ENCODE results near the gene ZNF366. TPM values are rescaled to one million over a fixed set of nuclear protein-coding genes. Genes with fewer than 3 reads are reported as not detected.

Gene ZNF366
- total and polyA plus RNA-seq, 2 donors = 2.9 to 3.3 TPM

GRCh38 chr5:72537166-72537565 is 30.0 kb upstream of the ZNF366 start:
- 56% methylated on average over 5 of the region's 5 CpGs for WGBS
- no peaks in the 10 kb centered on the region for H3K4me1 ChIP-seq (ENCODE audit: insufficient read depth)

GRCh38 chr5:72531496-72532190 is 24.4 kb upstream of the ZNF366 start:
- Histone ChIP-seq H3K4me1 (ENCODE audit: insufficient read depth) (no peaks in the 10 kb centered on the region), H3K36me3 (ENCODE audit: insufficient read depth) (no peaks in the 10 kb centered on the region), H3K27ac (ENCODE audit: low read depth) (no peak overlapping the region), H3K4me3 (ENCODE audit: low read depth, low read length) (no peak overlapping the region)
- DNase-seq (ENCODE audit: extremely low spot score) = no peak
- 83% methylated on average over 4 of the region's 4 CpGs for WGBS

More at GRCh38 chr5:72537166-72537565, 30.0 kb upstream of the ZNF366 start:
- no peak overlapping the region for H3K27ac ChIP-seq (ENCODE audit: low read depth)
- no peak overlapping the region for H3K4me3 ChIP-seq (ENCODE audit: low read depth, low read length)
- H3K36me3 ChIP-seq (ENCODE audit: insufficient read depth) = no peaks in the 10 kb centered on the region
- DNase-seq (ENCODE audit: extremely low spot score) = no peak

- no peaks in the 10 kb centered on the region for H3K36me3 ChIP-seq (ENCODE audit: insufficient read depth)
- H3K4me1 ChIP-seq (ENCODE audit: insufficient read depth) = no peaks in the 10 kb centered on the region
- no peak for DNase-seq (ENCODE audit: extremely low spot score)
- WGBS = 77% methylated on average over 7 of the region's 7 CpGs
- H3K4me3 ChIP-seq (ENCODE audit: low read depth, low read length) = no peak overlapping the region
- no peak overlapping the region for H3K27ac ChIP-seq (ENCODE audit: low read depth)
Measured at GRCh38 chr5:72530196-72530595, 23.0 kb upstream of the ZNF366 start.

- Histone ChIP-seq H3K4me3 (ENCODE audit: low read depth, low read length) (no peak overlapping the region), H3K27ac (ENCODE audit: low read depth) (no peak overlapping the region), H3K4me1 (ENCODE audit: insufficient read depth) (no peaks in the 10 kb centered on the region), H3K36me3 (ENCODE audit: insufficient read depth) (no peaks in the 10 kb centered on the region)
- WGBS = 97% methylated on average over 2 of the region's 2 CpGs
- no peak for DNase-seq (ENCODE audit: extremely low spot score)
Measured at GRCh38 chr5:72529383-72529782, 22.2 kb upstream of the ZNF366 start.

- DNase-seq (ENCODE audit: extremely low spot score) = no peak
- H3K36me3 ChIP-seq (ENCODE audit: insufficient read depth) = no peaks in the 10 kb centered on the region
Measured at GRCh38 chr5:72525816-72526215, 18.6 kb upstream of the ZNF366 start.

GRCh38 chr5:72523960-72524582 is 16.9 kb upstream of the ZNF366 start:
- no peak for DNase-seq (ENCODE audit: extremely low spot score)
- WGBS = 57% methylated on average over 3 of the region's 3 CpGs
- Histone ChIP-seq H3K27ac (ENCODE audit: low read depth) (no peak overlapping the region), H3K36me3 (ENCODE audit: insufficient read depth) (no peaks in the 10 kb centered on the region), H3K4me3 (ENCODE audit: low read depth, low read length) (no peak overlapping the region), H3K4me1 (ENCODE audit: insufficient read depth) (no peaks in the 10 kb centered on the region)

More at GRCh38 chr5:72525816-72526215, 18.6 kb upstream of the ZNF366 start:
- Histone ChIP-seq H3K4me3 (ENCODE audit: low read depth, low read length) (no peak overlapping the region), H3K27ac (ENCODE audit: low read depth) (no peak overlapping the region), H3K4me1 (ENCODE audit: insufficient read depth) (no peaks in the 10 kb centered on the region)

GRCh38 chr5:72522607-72523006 is 15.4 kb upstream of the ZNF366 start:
- Histone ChIP-seq H3K27ac (ENCODE audit: low read depth) (no peak overlapping the region), H3K4me3 (ENCODE audit: low read depth, low read length) (no peak overlapping the region), H3K4me1 (ENCODE audit: insufficient read depth) (no peaks in the 10 kb centered on the region), H3K36me3 (ENCODE audit: insufficient read depth) (no peaks in the 10 kb centered on the region)
- 97% methylated on average over 1 of the region's 1 CpG for WGBS
- DNase-seq (ENCODE audit: extremely low spot score) = no peak

- DNase-seq (ENCODE audit: extremely low spot score) = no peak
Measured at GRCh38 chr5:72519111-72519510, 11.9 kb upstream of the ZNF366 start.

GRCh38 chr5:72518001-72518683 is 10.9 kb upstream of the ZNF366 start:
- Histone ChIP-seq H3K4me3 (ENCODE audit: low read depth, low read length) (no peak overlapping the region), H3K36me3 (ENCODE audit: insufficient read depth) (no peaks in the 10 kb centered on the region), H3K4me1 (ENCODE audit: insufficient read depth) (no peaks in the 10 kb centered on the region), H3K27ac (ENCODE audit: low read depth) (no peak overlapping the region)
- DNase-seq (ENCODE audit: extremely low spot score) = no peak
- WGBS = 74% methylated on average over 12 of the region's 12 CpGs

More at GRCh38 chr5:72519111-72519510, 11.9 kb upstream of the ZNF366 start:
- H3K27ac ChIP-seq (ENCODE audit: low read depth) = no peak overlapping the region
- H3K36me3 ChIP-seq (ENCODE audit: insufficient read depth) = no peaks in the 10 kb centered on the region
- no peak overlapping the region for H3K4me3 ChIP-seq (ENCODE audit: low read depth, low read length)
- H3K4me1 ChIP-seq (ENCODE audit: insufficient read depth) = no peaks in the 10 kb centered on the region

- no peak overlapping the region for H3K4me3 ChIP-seq (ENCODE audit: low read depth, low read length)
- no peak overlapping the region for H3K27ac ChIP-seq (ENCODE audit: low read depth)
- H3K4me1 ChIP-seq (ENCODE audit: insufficient read depth) = no peaks in the 10 kb centered on the region
- H3K36me3 ChIP-seq (ENCODE audit: insufficient read depth) = no peaks in the 10 kb centered on the region
- WGBS = 87% methylated on average over 2 of the region's 2 CpGs
- DNase-seq (ENCODE audit: extremely low spot score) = no peak
Measured at GRCh38 chr5:72516916-72517315, 9.7 kb upstream of the ZNF366 start.

GRCh38 chr5:72515211-72515610 is 8.0 kb upstream of the ZNF366 start:
- Histone ChIP-seq H3K36me3 (ENCODE audit: insufficient read depth) (no peaks in the 10 kb centered on the region), H3K27ac (ENCODE audit: low read depth) (no peak overlapping the region), H3K4me1 (ENCODE audit: insufficient read depth) (no peaks in the 10 kb centered on the region), H3K4me3 (ENCODE audit: low read depth, low read length) (no peak overlapping the region)
- WGBS = 93% methylated on average over 5 of the region's 5 CpGs
- no peak for DNase-seq (ENCODE audit: extremely low spot score)

GRCh38 chr5:72512593-72512860 is 5.3 kb upstream of the ZNF366 start:
- no peak overlapping the region for H3K27ac ChIP-seq (ENCODE audit: low read depth)
- no peak overlapping the region for H3K4me3 ChIP-seq (ENCODE audit: low read depth, low read length)
- no peaks in the 10 kb centered on the region for H3K36me3 ChIP-seq (ENCODE audit: insufficient read depth)
- no peak for DNase-seq (ENCODE audit: extremely low spot score)
- H3K4me1 ChIP-seq (ENCODE audit: insufficient read depth) = no peaks in the 10 kb centered on the region

- Histone ChIP-seq H3K27ac (ENCODE audit: low read depth) (no peak overlapping the region), H3K4me3 (ENCODE audit: low read depth, low read length) (no peak overlapping the region), H3K36me3 (ENCODE audit: insufficient read depth) (no peaks in the 10 kb centered on the region), H3K4me1 (ENCODE audit: insufficient read depth) (no peaks in the 10 kb centered on the region)
- WGBS = 87% methylated on average over 6 of the region's 6 CpGs
- no peak for DNase-seq (ENCODE audit: extremely low spot score)
Measured at GRCh38 chr5:72511774-72512592, 4.8 kb upstream of the ZNF366 start.

GRCh38 chr5:72511366-72511765 is 4.2 kb upstream of the ZNF366 start:
- WGBS = 74% methylated on average over 3 of the region's 3 CpGs
- no peak for DNase-seq (ENCODE audit: extremely low spot score)
- Histone ChIP-seq H3K27ac (ENCODE audit: low read depth) (no peak overlapping the region), H3K4me1 (ENCODE audit: insufficient read depth) (no peaks in the 10 kb centered on the region), H3K36me3 (ENCODE audit: insufficient read depth) (no peaks in the 10 kb centered on the region), H3K4me3 (ENCODE audit: low read depth, low read length) (no peak overlapping the region)

All from urinary bladder (tissue), 4 donors.